HT-29 (cell line): ENCODE results near the gene MROH7. TPM values are rescaled to one million over a fixed set of nuclear protein-coding genes. Genes with fewer than 3 reads are reported as not detected.
A peak's percentile ranks its signal among the peaks of the same experiment; 100 is the strongest.

Source experiments
- DNase-seq: peaks from one replicate; pipeline ENCODE4 v3.0.0-alpha.2; 2015; ENCODE audit warnings: low spot score
- total RNA-seq: library from RNA; depleted of rRNA; stranded (reverse); fragments of >200 nt; shearing (Covaris generic); gene quantifications from 2 replicates; pipeline ENCODE4 v1.2.3, GENCODE V29; 2014

The MROH7 gene
- total RNA-seq, 1 experiment from 2014 or later = 0.15 TPM

DNA sequence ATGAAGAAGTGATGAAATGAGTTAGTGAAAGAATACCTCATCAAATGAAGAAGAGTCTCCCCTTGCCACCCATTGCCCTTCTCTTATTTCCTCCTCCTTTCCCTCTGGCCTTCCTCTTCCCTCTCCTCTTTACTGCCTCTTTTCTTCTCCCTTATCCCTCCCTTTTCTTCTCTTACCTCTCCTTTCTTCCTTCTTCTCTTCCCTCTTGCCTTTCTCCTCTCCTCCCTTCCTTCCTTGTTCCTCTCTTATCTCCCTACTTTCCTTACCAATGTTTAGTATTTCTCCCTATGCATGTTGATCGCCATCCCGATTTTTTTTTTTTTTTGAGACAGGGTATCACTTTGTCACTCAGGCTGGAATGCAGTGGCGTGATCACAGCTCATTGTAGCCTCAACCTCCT lies 8.8 kb downstream of the MROH7 start:
- DNase-seq = no peak

DNA sequence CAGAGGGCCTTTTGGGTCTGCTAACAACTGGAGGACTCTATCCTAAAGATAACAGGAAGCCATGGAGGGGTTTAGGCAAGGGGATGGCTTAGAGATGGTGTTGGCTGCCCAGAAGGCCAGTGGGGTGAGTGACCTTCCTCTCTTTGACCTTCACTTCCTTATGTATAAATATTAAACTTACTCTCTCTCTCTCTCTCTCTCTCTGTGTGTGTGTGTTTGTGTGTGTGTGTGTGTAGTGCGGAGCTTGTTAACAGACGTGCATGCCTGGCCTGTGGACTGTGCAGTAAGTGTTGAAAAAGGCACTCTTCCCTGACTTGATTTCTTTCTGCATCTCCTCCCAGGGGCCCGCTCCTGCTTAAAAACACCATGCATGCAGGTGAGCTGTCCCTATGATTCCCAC lies 10.0 kb downstream of the MROH7 start:
- DNase-seq = no peak

DNA sequence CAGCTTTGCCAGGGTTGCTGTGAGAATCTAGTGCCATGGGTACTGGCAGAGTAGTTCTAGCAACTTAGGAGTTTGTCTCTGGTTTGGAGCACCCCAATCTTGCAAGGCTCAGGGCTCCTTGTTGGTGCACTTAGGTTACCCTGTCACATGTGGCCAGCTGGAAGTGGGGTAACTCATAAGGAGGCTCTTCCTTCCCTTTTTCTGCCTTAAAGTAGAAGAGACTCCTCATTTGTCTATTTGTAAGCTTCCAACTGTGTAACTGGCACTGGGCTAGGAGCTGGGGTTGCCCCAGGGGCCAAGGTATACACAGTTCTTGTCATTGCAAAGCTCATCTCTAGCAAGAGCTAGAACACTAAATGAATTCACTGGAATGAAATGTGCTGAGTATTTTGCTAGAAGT lies 10.6 kb downstream of the MROH7 start:
- DNase-seq = no peak

GRCh38 chr1:54653036-54653435 lies 11.4 kb downstream of the MROH7 start:
- no peak for DNase-seq

GRCh38 chr1:54658164-54658913 lies 16.8 kb downstream of the MROH7 start:
- DNase-seq = no peak

- DNase-seq = no peak
These were observed 22.1 kb downstream of the MROH7 start for GRCh38 chr1:54663725-54664124.

DNA sequence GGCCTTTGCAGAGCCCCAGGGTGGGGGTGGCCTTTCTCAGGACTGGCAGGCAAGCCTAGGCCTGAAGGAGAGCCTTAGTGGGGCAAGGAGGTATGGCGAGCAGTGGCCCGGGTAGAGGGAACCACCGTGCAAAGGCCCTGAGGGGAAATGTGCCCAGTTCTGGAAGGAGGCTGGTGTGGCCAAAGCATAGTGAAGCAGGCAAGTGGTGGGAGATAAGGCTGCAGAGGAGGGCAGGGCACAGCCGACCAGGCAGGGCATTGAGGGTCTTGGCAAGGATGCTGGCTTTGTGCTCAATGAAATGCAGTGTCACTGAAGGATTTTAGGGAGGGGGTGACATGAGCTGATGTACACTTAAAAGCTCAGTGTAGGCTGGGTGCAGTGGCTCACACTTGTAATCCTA lies 22.8 kb downstream of the MROH7 start:
- no peak for DNase-seq

DNA sequence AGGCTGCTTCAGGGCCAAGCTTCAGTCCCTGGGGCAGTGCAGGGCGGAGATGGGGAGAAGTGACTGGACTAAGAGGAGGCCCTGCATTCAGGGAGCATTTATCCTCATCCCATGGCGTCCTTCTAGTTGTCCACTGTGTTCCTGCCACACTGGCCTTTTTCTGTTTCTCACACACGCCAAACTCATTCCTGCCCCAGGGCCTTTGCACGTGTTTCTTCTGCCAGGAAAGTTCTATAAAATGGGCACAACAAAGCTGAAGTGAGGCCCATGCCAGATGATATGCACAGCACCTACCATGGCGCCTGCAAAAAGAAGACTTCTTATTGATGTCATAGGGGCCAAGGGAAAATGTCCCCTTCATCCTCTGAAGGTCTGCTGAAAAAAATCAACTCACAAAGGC lies 24.3 kb downstream of the MROH7 start:
- DNase-seq = no peak

- DNase-seq = no peak
These were observed 24.7 kb downstream of the MROH7 start for GRCh38 chr1:54666333-54666732.

DNA sequence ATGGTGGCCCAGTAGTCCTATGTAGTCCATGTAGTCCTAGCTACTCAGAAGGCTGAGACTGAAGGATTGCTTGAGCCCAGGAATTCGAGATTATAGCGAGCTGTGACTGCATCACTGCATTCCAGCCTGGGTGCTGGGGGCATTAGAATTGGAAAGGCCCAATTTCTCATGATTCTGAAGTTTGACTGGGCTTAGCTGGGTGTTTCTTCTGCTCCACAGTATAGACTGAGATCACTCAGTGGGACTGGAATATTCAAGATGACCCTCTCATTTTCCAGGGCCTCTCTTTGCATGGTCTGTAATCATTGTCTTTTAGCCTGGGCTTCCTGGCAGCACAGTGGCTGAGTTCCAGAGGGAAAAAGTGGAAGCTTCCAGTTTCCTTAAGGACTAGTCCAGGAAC lies 26.2 kb downstream of the MROH7 start:
- DNase-seq = no peak

- DNase-seq = no peak
These were observed 27.0 kb downstream of the MROH7 start for GRCh38 chr1:54668567-54668966.

GRCh38 chr1:54671985-54672608 lies 30.5 kb downstream of the MROH7 start:
- peak; percentile 71 for DNase-seq

DNA sequence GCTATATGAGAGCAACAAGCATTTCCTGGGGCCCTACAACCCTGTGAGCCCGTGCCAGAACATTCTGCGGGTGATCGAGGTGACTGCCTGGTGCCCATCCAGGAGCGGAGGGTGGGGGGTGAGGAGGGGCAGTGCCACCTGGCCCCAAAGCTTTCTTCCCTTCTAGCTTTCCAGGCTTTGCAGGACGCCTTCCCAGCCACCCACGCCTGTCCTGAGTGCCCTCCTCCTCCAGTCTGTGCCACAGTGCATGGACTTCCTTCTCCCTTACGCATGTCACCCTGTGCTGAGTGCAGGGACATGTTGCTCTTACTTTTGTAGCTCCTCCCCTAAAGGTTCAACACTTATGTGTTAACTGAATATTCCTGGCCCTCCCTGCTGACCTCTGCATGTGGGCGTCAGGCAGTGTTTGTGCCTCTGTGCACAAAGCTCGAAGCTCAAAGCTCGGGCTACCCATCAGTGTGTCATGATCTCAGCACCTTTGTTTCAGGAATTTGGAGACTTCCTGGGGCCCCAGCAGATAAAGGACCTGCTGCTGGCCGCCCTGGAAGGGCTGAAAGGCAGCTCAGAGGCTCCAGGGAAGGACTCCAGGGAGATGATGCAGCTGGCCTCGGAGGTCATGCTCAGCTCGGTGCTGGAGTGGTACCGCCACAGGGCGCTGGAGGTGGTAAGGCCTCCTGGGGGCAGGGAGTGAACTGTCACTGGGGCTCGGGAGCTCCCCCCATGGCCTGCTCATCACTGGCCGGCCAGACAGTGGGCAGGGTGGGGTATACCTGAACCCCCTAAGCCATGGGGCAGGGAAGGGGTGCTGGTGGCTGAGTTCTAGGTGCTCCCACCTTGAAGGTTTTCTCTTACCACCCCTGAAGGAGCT lies 37.4 kb downstream of the MROH7 start:
- DNase-seq = no peak

DNA sequence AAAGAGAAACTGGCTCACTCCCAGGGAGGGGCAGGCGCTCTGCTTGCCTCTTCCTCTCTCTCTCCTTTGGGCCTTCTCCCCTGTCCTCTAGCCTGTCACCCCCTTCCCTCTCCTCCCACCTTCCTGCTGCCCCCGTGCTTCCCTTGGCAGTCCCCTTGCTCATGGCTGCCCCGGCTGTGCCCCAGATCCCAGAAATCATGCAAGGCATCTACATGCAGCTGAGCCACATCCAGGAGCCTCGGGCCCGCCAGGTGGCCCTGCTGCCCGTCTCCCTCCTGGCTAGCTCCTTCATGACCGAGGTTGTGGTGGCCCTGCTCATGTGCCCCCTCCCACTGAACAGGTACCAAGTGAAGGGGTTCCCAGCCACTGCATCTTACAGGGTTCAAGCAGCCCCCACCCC lies 38.1 kb downstream of the MROH7 start:
- DNase-seq = no peak

DNA sequence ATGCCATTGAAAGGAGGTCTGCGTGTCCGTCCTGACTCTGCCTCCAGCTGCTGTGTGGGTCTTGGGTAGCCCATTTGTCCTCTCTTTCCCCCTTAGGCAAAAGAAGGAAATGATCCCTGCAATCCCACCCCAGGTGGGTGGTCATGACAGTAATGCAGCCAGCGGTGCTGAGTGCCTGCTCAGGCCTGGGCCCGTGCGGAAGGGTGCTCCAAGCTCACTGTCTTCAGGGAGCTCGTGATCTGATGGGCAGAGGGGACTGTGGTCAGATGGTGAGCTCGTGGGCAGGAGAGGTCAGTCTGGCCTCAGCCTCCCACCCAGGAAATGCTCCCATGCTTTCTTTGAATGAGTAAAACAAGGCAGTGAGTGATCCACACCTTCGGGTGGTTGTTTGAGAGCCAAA lies 38.8 kb downstream of the MROH7 start:
- no peak for DNase-seq

GRCh38 chr1:54681358-54681757 lies 39.8 kb downstream of the MROH7 start:
- peak; percentile 32 for DNase-seq

DNA sequence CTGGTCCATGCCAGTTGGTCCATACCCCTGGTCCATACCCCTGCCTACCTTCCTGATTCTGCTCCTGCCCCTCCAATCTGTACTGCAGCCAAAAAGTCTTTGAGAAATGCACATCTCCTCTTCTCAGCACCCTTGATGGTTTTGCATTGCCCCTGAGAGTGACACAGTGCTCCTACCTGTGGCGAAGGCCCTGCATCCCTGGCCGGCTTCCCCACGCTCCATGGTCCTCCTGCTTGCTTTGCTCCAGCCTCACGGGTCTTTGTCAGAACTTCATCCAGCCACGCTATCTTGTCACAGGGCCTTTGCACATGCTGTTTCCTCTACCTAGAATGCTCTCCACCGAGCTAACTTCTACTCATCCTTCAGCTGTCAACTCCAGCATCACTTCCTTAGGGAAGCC lies 41.9 kb downstream of the MROH7 start:
- DNase-seq = no peak

DNA sequence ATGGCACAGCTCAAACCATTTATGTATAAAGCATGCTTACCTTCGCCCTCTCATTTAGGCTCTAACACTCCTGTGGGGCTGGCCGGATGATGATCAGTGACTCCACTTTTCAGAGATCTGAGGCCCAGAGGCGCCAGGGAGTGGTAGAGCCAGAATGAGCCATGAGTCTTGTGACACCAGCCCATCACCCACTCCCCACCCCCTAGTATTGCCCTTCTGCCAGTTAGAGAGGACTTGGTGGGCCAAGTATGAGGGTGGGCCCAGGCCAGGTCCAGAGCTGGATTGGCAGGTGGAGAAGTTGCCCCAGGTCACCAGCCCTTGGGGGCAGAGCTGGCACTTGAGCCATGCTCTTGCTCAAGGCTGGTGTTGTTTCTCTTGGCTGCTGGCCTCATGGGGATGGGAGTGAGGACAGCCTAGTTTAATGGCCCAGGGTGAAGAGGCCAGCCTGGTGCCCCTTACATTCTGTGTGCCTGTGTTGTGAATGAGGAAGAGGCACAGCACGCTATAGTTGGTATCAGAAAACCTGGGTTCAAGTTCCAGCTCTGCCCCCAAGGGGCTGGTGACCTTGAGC lies 43.8 kb downstream of the MROH7 start:
- no peak for DNase-seq

DNA sequence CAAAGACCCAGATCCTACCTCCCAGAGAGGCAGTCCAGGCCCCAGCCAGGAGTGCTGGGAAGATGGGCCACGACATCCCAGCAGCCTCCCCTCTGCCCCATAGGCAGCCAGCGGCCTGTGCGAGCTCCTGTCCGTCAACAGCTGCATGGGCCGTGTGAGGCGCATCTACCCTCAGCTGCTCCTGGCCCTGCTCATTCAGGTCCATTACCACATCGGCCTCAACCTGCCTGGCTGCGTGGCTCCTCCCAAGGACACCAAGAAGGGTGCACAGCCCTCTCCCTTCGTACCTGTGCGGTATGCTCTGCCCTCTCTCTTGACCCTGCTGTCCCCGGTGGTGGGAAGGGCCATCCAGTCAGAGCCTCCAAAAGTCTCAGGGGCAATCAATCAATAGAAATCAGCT lies 44.6 kb downstream of the MROH7 start:
- no peak for DNase-seq

GRCh38 chr1:54694771-54695170 lies 53.2 kb downstream of the MROH7 start:
- no peak for DNase-seq

DNA sequence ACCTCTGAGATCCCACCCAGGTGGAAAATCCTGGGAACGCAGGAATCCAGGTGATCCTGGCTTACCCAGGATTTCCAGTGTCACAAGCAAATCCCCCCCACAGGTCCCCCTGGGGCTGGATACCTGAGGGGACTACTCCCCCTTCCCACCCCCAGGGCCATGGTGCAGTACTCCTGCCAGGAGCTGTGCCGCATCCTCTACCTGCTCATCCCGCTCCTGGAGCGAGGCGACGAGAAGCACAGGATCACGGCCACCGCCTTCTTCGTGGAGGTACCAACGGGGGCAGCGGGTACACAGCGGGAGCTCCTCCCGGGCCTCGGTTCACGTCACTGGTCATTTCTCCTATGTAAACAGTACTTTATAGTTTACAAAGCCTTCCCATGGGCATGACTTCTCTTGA lies 53.6 kb downstream of the MROH7 start:
- DNase-seq = no peak

- no peak for DNase-seq
These were observed 54.2 kb downstream of the MROH7 start for GRCh38 chr1:54695764-54696163.
